ENCODE data around the gene PLA2G2D. TPM values are rescaled to one million over a fixed set of nuclear protein-coding genes. Genes with fewer than 3 reads are reported as not detected.

PLA2G2D gene
- total and polyA plus RNA-seq, 9 of the 15 experiments (the other 6 are each of a cell fraction or from before 2014, with no cell fraction given) = not detected

DNA sequence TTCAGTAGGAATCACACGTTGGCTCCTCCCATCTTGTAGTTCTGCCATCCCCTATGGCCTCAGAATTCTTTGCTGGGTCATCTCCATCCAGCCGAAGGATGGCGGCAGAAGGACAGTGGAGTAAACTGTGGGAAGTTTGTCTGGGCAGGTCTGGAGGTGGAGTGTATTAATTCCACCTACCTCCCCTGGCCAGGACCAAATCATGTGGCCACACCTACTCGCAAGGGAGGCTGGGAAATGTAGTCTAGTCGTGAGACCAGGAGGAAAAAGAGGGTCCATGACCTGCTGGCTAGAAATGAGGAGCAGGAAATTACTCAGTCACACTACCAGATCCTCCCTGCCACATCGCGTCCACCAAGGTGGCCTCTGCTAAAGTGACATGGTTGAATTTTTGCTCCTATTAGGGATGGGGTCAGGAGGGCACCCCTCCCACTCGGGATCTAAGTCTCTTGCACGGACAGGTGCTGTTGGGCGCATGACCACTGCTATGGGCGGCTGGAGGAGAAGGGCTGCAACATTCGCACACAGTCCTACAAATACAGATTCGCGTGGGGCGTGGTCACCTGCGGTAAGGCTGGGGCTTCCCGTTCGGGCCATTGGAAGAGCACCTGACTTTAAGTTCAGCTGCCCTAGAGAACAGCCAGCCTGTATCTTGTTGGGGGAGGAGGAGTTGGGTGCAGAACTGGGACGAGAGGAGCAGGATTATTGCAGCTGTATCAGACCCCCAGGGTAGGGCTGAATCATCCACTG lies 29.8 kb downstream of the PLA2G2D start (continued):
- TF ChIP-seq, protein P1, sequence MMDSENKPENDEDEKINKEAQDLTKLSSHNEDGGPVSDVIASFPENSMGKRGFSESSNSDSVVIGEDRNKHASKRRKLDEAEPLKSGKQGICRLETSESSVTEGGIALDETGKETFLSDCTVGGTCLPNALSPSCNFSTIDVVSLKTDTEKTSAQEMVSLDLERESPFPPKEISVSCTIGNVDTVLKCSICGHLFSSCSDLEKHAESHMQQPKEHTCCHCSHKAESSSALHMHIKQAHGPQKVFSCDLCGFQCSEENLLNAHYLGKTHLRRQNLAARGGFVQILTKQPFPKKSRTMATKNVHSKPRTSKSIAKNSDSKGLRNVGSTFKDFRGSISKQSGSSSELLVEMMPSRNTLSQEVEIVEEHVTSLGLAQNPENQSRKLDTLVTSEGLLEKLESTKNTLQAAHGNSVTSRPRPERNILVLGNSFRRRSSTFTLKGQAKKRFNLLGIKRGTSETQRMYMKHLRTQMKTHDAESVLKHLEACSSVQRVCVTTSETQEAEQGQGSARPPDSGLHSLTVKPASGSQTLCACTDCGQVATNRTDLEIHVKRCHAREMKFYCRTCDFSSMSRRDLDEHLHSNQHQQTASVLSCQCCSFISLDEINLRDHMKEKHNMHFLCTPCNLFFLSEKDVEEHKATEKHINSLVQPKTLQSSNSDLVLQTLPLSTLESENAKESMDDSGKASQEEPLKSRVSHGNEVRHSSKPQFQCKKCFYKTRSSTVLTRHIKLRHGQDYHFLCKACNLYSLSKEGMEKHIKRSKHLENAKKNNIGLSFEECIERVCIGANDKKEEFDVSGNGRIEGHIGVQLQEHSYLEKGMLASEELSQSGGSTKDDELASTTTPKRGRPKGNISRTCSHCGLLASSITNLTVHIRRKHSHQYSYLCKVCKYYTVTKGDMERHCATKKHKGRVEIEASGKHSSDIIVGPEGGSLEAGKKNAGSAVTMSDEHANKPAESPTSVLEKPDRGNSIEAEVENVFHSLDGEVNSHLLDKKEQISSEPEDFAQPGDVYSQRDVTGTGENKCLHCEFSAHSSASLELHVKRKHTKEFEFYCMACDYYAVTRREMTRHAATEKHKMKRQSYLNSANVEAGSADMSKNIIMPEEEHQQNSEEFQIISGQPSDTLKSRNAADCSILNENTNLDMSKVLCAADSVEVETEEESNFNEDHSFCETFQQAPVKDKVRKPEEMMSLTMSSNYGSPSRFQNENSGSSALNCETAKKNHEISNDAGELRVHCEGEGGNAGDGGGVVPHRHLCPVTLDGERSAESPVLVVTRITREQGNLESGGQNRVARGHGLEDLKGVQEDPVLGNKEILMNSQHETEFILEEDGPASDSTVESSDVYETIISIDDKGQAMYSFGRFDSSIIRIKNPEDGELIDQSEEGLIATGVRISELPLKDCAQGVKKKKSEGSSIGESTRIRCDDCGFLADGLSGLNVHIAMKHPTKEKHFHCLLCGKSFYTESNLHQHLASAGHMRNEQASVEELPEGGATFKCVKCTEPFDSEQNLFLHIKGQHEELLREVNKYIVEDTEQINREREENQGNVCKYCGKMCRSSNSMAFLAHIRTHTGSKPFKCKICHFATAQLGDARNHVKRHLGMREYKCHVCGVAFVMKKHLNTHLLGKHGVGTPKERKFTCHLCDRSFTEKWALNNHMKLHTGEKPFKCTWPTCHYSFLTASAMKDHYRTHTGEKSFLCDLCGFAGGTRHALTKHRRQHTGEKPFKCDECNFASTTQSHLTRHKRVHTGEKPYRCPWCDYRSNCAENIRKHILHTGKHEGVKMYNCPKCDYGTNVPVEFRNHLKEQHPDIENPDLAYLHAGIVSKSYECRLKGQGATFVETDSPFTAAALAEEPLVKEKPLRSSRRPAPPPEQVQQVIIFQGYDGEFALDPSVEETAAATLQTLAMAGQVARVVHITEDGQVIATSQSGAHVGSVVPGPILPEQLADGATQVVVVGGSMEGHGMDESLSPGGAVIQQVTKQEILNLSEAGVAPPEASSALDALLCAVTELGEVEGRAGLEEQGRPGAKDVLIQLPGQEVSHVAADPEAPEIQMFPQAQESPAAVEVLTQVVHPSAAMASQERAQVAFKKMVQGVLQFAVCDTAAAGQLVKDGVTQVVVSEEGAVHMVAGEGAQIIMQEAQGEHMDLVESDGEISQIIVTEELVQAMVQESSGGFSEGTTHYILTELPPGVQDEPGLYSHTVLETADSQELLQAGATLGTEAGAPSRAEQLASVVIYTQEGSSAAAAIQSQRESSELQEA (IDR thresholded peaks at IDR 0.05; ENCODE audit: low read depth) = 0 out of 2 replicates have a peak, but pooled peaks have one; percentile 15
- TF ChIP-seq ZNF143 (CRISPR knock-in tag; IDR thresholded peaks at IDR 0.05) = peak; percentile 77
- TF ChIP-seq USF2 (CRISPR knock-in tag; IDR thresholded peaks at IDR 0.05) = peak; percentile 66
- peak in 1 of 2 experiments; percentile 48 for TF ChIP-seq AFF1 (IDR thresholded peaks at IDR 0.05; ENCODE audit: low read depth in 1 of 2, partially characterized antibody in 2 of 2)
- peak; percentile 32; the same call in 1 of the 2 replicates for TF ChIP-seq CREM (IDR thresholded peaks at IDR 0.05; ENCODE audit: low read depth)
- TF ChIP-seq ETV5 (CRISPR knock-in tag; IDR thresholded peaks at IDR 0.05; ENCODE audit: low read depth) = no peak
- no peak for TF ChIP-seq NR2C2 (CRISPR knock-in tag; IDR thresholded peaks at IDR 0.05)
- TF ChIP-seq NR2C2 (tag; IDR thresholded peaks at IDR 0.05) = no peak
- TF ChIP-seq RBM34 (IDR thresholded peaks at IDR 0.05; ENCODE audit: borderline replicate concordance, insufficient read depth, low read length) = no peak
- TF ChIP-seq SIX5 (IDR thresholded peaks at IDR 0.05; ENCODE audit: borderline replicate concordance in 1 of 2, insufficient read depth in 1 of 2, low read depth in 1 of 2, low read length in 2 of 2) = peak; percentile 45 to 53; a peak in 2 of 4 replicates
